Astrocyte (in vitro differentiated cells and primary cell): ENCODE data around the gene UBALD1. TPM values are rescaled to one million over a fixed set of nuclear protein-coding genes. Genes with fewer than 3 reads are reported as not detected.

Experiments
- DNase-seq: peaks from one replicate; pipeline ENCODE4 v3.0.0-alpha.2; 2010; ENCODE audit warnings: low read depth
- FAIRE-seq: peaks from 2 replicates; lab custom pipeline; 2011; peaks lifted over from hg19 to GRCh38; lab: Jason Lieb, UNC
- H2AFZ ChIP-seq: 2 replicates; pipeline ENCODE4 v1.6.0; 2012; ENCODE audit warnings: low read depth, low read length, inconsistent platforms
- H3K27ac ChIP-seq: 2 replicates; pipeline ENCODE4 v1.5.1; 2011; ENCODE audit warnings: low read depth, low read length, inconsistent platforms
- H3K27me3 ChIP-seq: 2 replicates; pipeline ENCODE4 v1.6.0; 2011; ENCODE audit warnings: low read length, inconsistent platforms; ENCODE audit not compliant: insufficient read depth
- H3K36me3 ChIP-seq: 2 replicates; pipeline ENCODE4 v1.5.1; 2011; ENCODE audit warnings: low read length, inconsistent platforms; ENCODE audit not compliant: insufficient read depth
- H3K4me1 ChIP-seq: 2 replicates; pipeline ENCODE4 v1.5.1; 2011; ENCODE audit warnings: low read length, inconsistent platforms; ENCODE audit not compliant: insufficient read depth
- H3K4me2 ChIP-seq: 2 replicates; pipeline ENCODE4 v1.6.0; 2012; ENCODE audit warnings: low read length, inconsistent platforms
- H3K4me3 ChIP-seq: 2 replicates; pipeline ENCODE4 v1.5.1; 2011; ENCODE audit warnings: low read depth, mild to moderate bottlenecking, low read length, inconsistent platforms; ENCODE audit not compliant: insufficient read depth
- H3K79me2 ChIP-seq: 2 replicates; pipeline ENCODE4 v1.6.0; 2012; ENCODE audit warnings: mild to moderate bottlenecking, low read length, inconsistent platforms; ENCODE audit not compliant: insufficient read depth
- H3K9ac ChIP-seq: 2 replicates; pipeline ENCODE4 v1.6.0; 2012; ENCODE audit warnings: mild to moderate bottlenecking, low read length, inconsistent platforms
- H3K9me3 ChIP-seq: 2 replicates; pipeline ENCODE4 v1.5.1; 2012; ENCODE audit warnings: low read depth, mild to moderate bottlenecking, low read length, inconsistent platforms; ENCODE audit not compliant: insufficient read depth
- H4K20me1 ChIP-seq: 2 replicates; pipeline ENCODE4 v1.6.0; 2012; ENCODE audit warnings: low read length, inconsistent platforms; ENCODE audit not compliant: insufficient read depth
- H3K27ac Mint-ChIP-seq: one replicate; pipeline ENCODE4 v1.8.0; 2021; ENCODE audit warnings: mild to moderate bottlenecking, mixed read lengths; ENCODE audit not compliant: unreplicated experiment
- H3K27me3 Mint-ChIP-seq: one replicate; pipeline ENCODE4 v1.8.0; 2021; ENCODE audit warnings: low read depth, mixed read lengths; ENCODE audit not compliant: unreplicated experiment
- H3K36me3 Mint-ChIP-seq: one replicate; pipeline ENCODE4 v1.8.0; 2021; ENCODE audit warnings: low read depth, mixed read lengths; ENCODE audit not compliant: unreplicated experiment
- H3K4me1 Mint-ChIP-seq: one replicate; pipeline ENCODE4 v1.8.0; 2021; ENCODE audit warnings: low read depth, mixed read lengths; ENCODE audit not compliant: unreplicated experiment
- H3K4me3 Mint-ChIP-seq: one replicate; pipeline ENCODE4 v1.8.0; 2021; ENCODE audit warnings: mild to moderate bottlenecking, moderate library complexity, mixed read lengths; ENCODE audit not compliant: unreplicated experiment
- H3K9me3 Mint-ChIP-seq: one replicate; pipeline ENCODE4 v1.8.0; 2021; ENCODE audit warnings: mild to moderate bottlenecking, mixed read lengths; ENCODE audit not compliant: unreplicated experiment
- CTCF ChIP-seq: IDR thresholded peaks from 2 replicates; pipeline ENCODE4 v1.5.1; 2011; ENCODE audit warnings: low read depth, mild to moderate bottlenecking, inconsistent platforms, low read length, moderate library complexity; ENCODE audit not compliant: insufficient read depth
- EZH2 ChIP-seq: IDR thresholded peaks from 2 replicates; pipeline ENCODE4 v1.6.1; 2012; ENCODE audit warnings: mild to moderate bottlenecking, low read length, inconsistent platforms; ENCODE audit not compliant: insufficient read depth
- total RNA-seq: library from RNA; stranded (reverse); gene quantifications from 2 replicates; pipeline ENCODE4 v1.2.1, GENCODE V29; 2021

Gene UBALD1
- total RNA-seq, 1 donor from 2014 or later: 53.0 TPM

- Mint-ChIP-seq H3K27ac (peak within 1 kb of the TSS; percentile 99), H3K4me3 (peak within 1 kb of the TSS; percentile 99), H3K36me3 (peaks cover 2% of the 10 kb centered on the region), H3K4me1 (peaks cover 20% of the 10 kb centered on the region), H3K27me3 (no peaks in the 10 kb centered on the region), H3K9me3 (no peaks in the 10 kb centered on the region)
- Histone ChIP-seq H3K4me3 (peak within 1 kb of the TSS; percentile 88), H2AFZ (peak within 1 kb of the TSS; percentile 84), H3K36me3 (no peaks in the 10 kb centered on the region), H3K9me3 (no peaks in the 10 kb centered on the region), H3K4me2 (peak within 1 kb of the TSS; percentile 97), H4K20me1 (peaks cover 32% of the 10 kb centered on the region), H3K9ac (peak within 1 kb of the TSS; percentile 97), H3K79me2 (peaks cover 43% of the 10 kb centered on the region), H3K27me3 (no peaks in the 10 kb centered on the region), H3K4me1 (peaks cover 14% of the 10 kb centered on the region), H3K27ac (peak within 1 kb of the TSS; percentile 89)
- no peak for FAIRE-seq
- peak; percentile 97 for DNase-seq
- TF ChIP-seq CTCF (peak; percentile 86), EZH2 (no peak)
Observed at GRCh38 chr16:4624015-4624826, 9.5 kb upstream of the UBALD1 start, which contains the start of gene MGRN1. Gene MGRN1 (plus strand): TSS chr16:4624826. CDS start chr16:4624961, 135 bp downstream.

GRCh38 chr16:4623593-4623992 is 8.9 kb upstream of the UBALD1 start:
- DNase-seq (no peak), FAIRE-seq (no peak)
- Histone ChIP-seq H4K20me1 (peaks cover 26% of the 10 kb centered on the region), H3K27me3 (no peaks in the 10 kb centered on the region), H3K4me2 (no peak overlapping the region), H3K9ac (no peak overlapping the region), H3K4me3 (no peak overlapping the region), H2AFZ (no peak overlapping the region), H3K79me2 (peaks cover 37% of the 10 kb centered on the region), H3K4me1 (peaks cover 14% of the 10 kb centered on the region), H3K36me3 (no peaks in the 10 kb centered on the region), H3K9me3 (no peaks in the 10 kb centered on the region), H3K27ac (no peak overlapping the region)
- peak overlapping the region; percentile 90 for H3K4me3 Mint-ChIP-seq
- no peaks in the 10 kb centered on the region for H3K9me3 Mint-ChIP-seq
- H3K27ac Mint-ChIP-seq: no peak overlapping the region
- no peaks in the 10 kb centered on the region for H3K27me3 Mint-ChIP-seq
- H3K36me3 Mint-ChIP-seq: peaks cover 2% of the 10 kb centered on the region
- H3K4me1 Mint-ChIP-seq: peaks cover 18% of the 10 kb centered on the region
- TF ChIP-seq CTCF: no peak
- no peak for TF ChIP-seq EZH2
